SK-N-SH (cell line): ENCODE results near the gene MYH6. TPM values are rescaled to one million over a fixed set of nuclear protein-coding genes. Genes with fewer than 3 reads are reported as not detected.

ENCODE experiments used
- CTCF ChIA-PET: fragments of 300-600, 350-600 bp; formaldehyde crosslinking; extraction: SDS; loops from one replicate; lab custom pipeline; 2021; lab: Yijun Ruan, JAX
- POLR2A ChIA-PET: fragments of 350-600 bp; sonication (Branson Sonifier 250); formaldehyde crosslinking; extraction: SDS; loops from one replicate; lab custom pipeline; 2020; ENCODE audit warnings: antibody characterized with exemption, inconsistent platforms; lab: Yijun Ruan, JAX
- DNase-seq: peaks from one replicate; pipeline ENCODE4 v3.0.0; 2012
- H2AFZ ChIP-seq: fragments of 200-600 bp; sonication (generic); 2 replicates; pipeline ENCODE4 v1.8.1; 2016; ENCODE audit warnings: antibody characterized with exemption, mild to moderate bottlenecking, low read depth
- H3F3A ChIP-seq: fragments of 200-600 bp; sonication (generic); replicated peaks from 2 replicates; pipeline ENCODE3; 2016; ENCODE audit warnings: antibody characterized with exemption, mild to moderate bottlenecking; ENCODE audit not compliant: insufficient read depth
- H3K27ac ChIP-seq, 2 experiments: fragments of 200-500 bp in 1 of 2; fragments of 200-600 bp in 1 of 2; sonication (Bioruptor generic) in 1 of 2; sonication (generic), shearing (Covaris generic) in 1 of 2; 2 replicates each; pipeline versions ENCODE4 v1.5.1 to v1.6.1; 2014 to 2016; ENCODE audit warnings: low read depth in 2 of 2, inconsistent platforms in 1 of 2, low read length in 1 of 2, mild to moderate bottlenecking in 1 of 2, mixed read lengths in 1 of 2
- H3K27me3 ChIP-seq: fragments of 200-600 bp; sonication (generic), shearing (Covaris generic); 2 replicates; pipeline ENCODE4 v1.6.1; 2016; ENCODE audit warnings: mixed run types; ENCODE audit not compliant: insufficient read depth
- H3K36me3 ChIP-seq, 2 experiments: fragments of 200-500 bp in 1 of 2; fragments of 200-600 bp in 1 of 2; sonication (Bioruptor generic) in 1 of 2; sonication (generic) in 1 of 2; replicated peaks in 1 of 2; 2 replicates each; pipeline versions ENCODE3 to v1.5.1; 2014 to 2016; ENCODE audit warnings: low read length in 1 of 2, mild to moderate bottlenecking in 1 of 2; ENCODE audit not compliant: insufficient read depth in 2 of 2, control insufficient read depth in 1 of 2
- H3K4me1 ChIP-seq, 2 experiments: fragments of 200-500 bp in 1 of 2; fragments of 200-600 bp in 1 of 2; sonication (Bioruptor generic) in 1 of 2; sonication (generic), shearing (Covaris generic) in 1 of 2; 2 replicates each; pipeline versions ENCODE4 v1.5.1 to v1.6.1; 2014 to 2016; ENCODE audit warnings: low read depth in 1 of 2, low read length in 1 of 2, mixed run types in 1 of 2; ENCODE audit not compliant: insufficient read depth in 2 of 2, control insufficient read depth in 1 of 2
- H3K4me2 ChIP-seq: fragments of 200-600 bp; sonication (generic), shearing (Covaris generic); 2 replicates; pipeline ENCODE4 v1.6.1; 2017; ENCODE audit warnings: mixed run types
- H3K4me3 ChIP-seq, 2 experiments: fragments of 200-500 bp in 1 of 2; fragments of 200-600 bp in 1 of 2; sonication (Bioruptor generic) in 1 of 2; sonication (generic), shearing (Covaris generic) in 1 of 2; 2 replicates each; pipeline versions ENCODE4 v1.5.1 to v1.8.1; 2014 to 2016; ENCODE audit warnings: low read depth in 2 of 2, inconsistent platforms in 1 of 2, low read length in 1 of 2, mild to moderate bottlenecking in 1 of 2, mixed read lengths in 1 of 2, moderate library complexity in 1 of 2
- H3K79me2 ChIP-seq: fragments of 200-600 bp; sonication (generic); 2 replicates; pipeline ENCODE4 v1.8.1; 2017; ENCODE audit warnings: mild to moderate bottlenecking; ENCODE audit not compliant: insufficient read depth
- H3K9ac ChIP-seq: fragments of 200-600 bp; sonication (generic); 2 replicates; pipeline ENCODE4 v1.6.1; 2017; ENCODE audit warnings: mixed run types
- H3K9me2 ChIP-seq: fragments of 200-600 bp; sonication (generic); 2 replicates; pipeline ENCODE4 v1.6.1; 2017; ENCODE audit warnings: mixed run types
- H3K9me3 ChIP-seq: fragments of 200-600 bp; sonication (generic); 2 replicates; pipeline ENCODE4 v1.6.1; 2017; ENCODE audit warnings: mixed run types, mild to moderate bottlenecking, moderate library complexity
- H4K20me1 ChIP-seq: fragments of 200-600 bp; sonication (generic); 2 replicates; pipeline ENCODE4 v1.6.1; 2017; ENCODE audit warnings: mild to moderate bottlenecking, mixed run types; ENCODE audit not compliant: insufficient read depth
- CHD2 ChIP-seq: fragments of 150-350 bp; IDR thresholded peaks from 2 replicates; pipeline ENCODE4 v1.6.1; 2018; ENCODE audit warnings: low read length; ENCODE audit not compliant: partially characterized antibody
- ELF1 ChIP-seq: IDR thresholded peaks from 2 replicates; pipeline ENCODE4 v1.4.0; 2012
- FOXJ3 ChIP-seq: sonication (generic); formaldehyde crosslinking; IDR thresholded peaks from 2 replicates; pipeline ENCODE4 v1.5.1; 2020; ENCODE audit warnings: mild to moderate bottlenecking, missing genetic modification reagents
- JUND ChIP-seq: IDR thresholded peaks from 2 replicates; pipeline ENCODE4 v1.4.0; 2012
- MEF2A ChIP-seq: IDR thresholded peaks from 2 replicates; pipeline ENCODE4 v1.4.0; 2012; ENCODE audit warnings: low read depth, borderline replicate concordance
- MXI1 ChIP-seq: IDR thresholded peaks from 2 replicates; pipeline ENCODE4 v1.6.1; 2012; ENCODE audit warnings: mild to moderate bottlenecking, low read depth, low read length, improper control_type of control experiment
- NRF1 ChIP-seq: IDR thresholded peaks from 2 replicates; pipeline ENCODE4 v1.6.1; 2012; ENCODE audit warnings: low read depth, mild to moderate bottlenecking, low read length
- POLR2AphosphoS5 ChIP-seq: IDR thresholded peaks from 2 replicates; pipeline ENCODE4 v1.6.1; 2012; ENCODE audit warnings: low read depth, low read length
- RAD21 ChIP-seq: IDR thresholded peaks from 2 replicates; pipeline ENCODE4 v1.6.1; 2012; ENCODE audit warnings: mild to moderate bottlenecking, low read length
- SIN3A ChIP-seq: IDR thresholded peaks from 2 replicates; pipeline ENCODE4 v1.6.1; 2012; ENCODE audit warnings: low read depth, mild to moderate bottlenecking, low read length, moderate library complexity, borderline replicate concordance
- TCF12 ChIP-seq: IDR thresholded peaks from 2 replicates; pipeline ENCODE4 v1.4.0; 2012
- TEAD4 ChIP-seq: IDR thresholded peaks from 2 replicates; pipeline ENCODE4 v1.4.0; 2012; ENCODE audit warnings: mild to moderate bottlenecking, borderline replicate concordance; ENCODE audit not compliant: insufficient read depth
- USF1 ChIP-seq: IDR thresholded peaks from 2 replicates; pipeline ENCODE4 v1.4.0; 2012; ENCODE audit warnings: low read depth, borderline replicate concordance
- YY1 ChIP-seq: IDR thresholded peaks from 2 replicates; pipeline ENCODE4 v1.4.0; 2012; ENCODE audit warnings: low read depth, mild to moderate bottlenecking
- WGBS: methylation state at CpG from one replicate; pipeline ENCODE4 v1.1.6; 2017; ENCODE audit warnings: low lambda C conversion rate; 5-methylcytosine and 5-hydroxymethylcytosine counted together
- polyA plus RNA-seq, 3 experiments: library from polyadenylated mRNA; depleted of rRNA; stranded (reverse); fragments of >200 nt; gene quantifications; 2 replicates each; pipeline ENCODE4 v1.2.3, GENCODE V29; 2012
- TF ChIP-seq, protein P1 (sequence below): IDR thresholded peaks from 2 replicates; pipeline ENCODE4 v1.4.0; 2012; ENCODE audit warnings: low read depth, borderline replicate concordance
- TF ChIP-seq, protein P2 (sequence below): fragments of 150-350 bp; IDR thresholded peaks from 2 replicates; pipeline ENCODE4 v1.6.1; 2017; ENCODE audit warnings: antibody characterized with exemption, low read length, low read depth, borderline replicate concordance
- TF ChIP-seq, protein P3 (sequence below): fragments of 200-600 bp; sonication (generic); IDR thresholded peaks from 2 replicates; pipeline ENCODE4 v1.6.1; 2017; ENCODE audit warnings: antibody characterized with exemption, mild to moderate bottlenecking, moderate library complexity

Gene MYH6
- polyA plus RNA-seq, 1 of the 3 experiments (the other 2 are of a cell fraction) = not detected

- no peaks in the 10 kb centered on the region for H3K36me3 ChIP-seq
- CTCF ChIA-PET = interaction anchor here (1.2 to 8.2 kb wide), 4 partner anchors 15 to 87 kb away, joined by 3 to 179 read pairs (median 22); partner anchors contain the start of gene PABPN1
- POLR2A ChIA-PET = no interaction called here
These were observed 26.2 kb downstream of the MYH6 start for GRCh38 chr14:23381871-23382270.

More at GRCh38 chr14:23381871-23382270, 26.2 kb downstream of the MYH6 start:
- Histone ChIP-seq H3K4me1 (peaks cover 0 to 3% of the 10 kb centered on the region in 2 experiments; a peak in 1 of 4 replicates), H2AFZ (no peak overlapping the region), H3K79me2 (no peaks in the 10 kb centered on the region), H3K27me3 (peaks cover 8% of the 10 kb centered on the region), H4K20me1 (no peaks in the 10 kb centered on the region), H3K9ac (no peak overlapping the region), H3F3A (no peaks in the 10 kb centered on the region), H3K4me2 (no peak overlapping the region), H3K9me2 (no peaks in the 10 kb centered on the region), H3K27ac (no peak overlapping the region), H3K4me3 (no peak overlapping the region), H3K9me3 (no peaks in the 10 kb centered on the region)
- DNase-seq = no peak
- WGBS = 6% methylated on average over 3 of the region's 3 CpGs
- TF ChIP-seq YY1 = no peak
- TF ChIP-seq, protein P1, sequence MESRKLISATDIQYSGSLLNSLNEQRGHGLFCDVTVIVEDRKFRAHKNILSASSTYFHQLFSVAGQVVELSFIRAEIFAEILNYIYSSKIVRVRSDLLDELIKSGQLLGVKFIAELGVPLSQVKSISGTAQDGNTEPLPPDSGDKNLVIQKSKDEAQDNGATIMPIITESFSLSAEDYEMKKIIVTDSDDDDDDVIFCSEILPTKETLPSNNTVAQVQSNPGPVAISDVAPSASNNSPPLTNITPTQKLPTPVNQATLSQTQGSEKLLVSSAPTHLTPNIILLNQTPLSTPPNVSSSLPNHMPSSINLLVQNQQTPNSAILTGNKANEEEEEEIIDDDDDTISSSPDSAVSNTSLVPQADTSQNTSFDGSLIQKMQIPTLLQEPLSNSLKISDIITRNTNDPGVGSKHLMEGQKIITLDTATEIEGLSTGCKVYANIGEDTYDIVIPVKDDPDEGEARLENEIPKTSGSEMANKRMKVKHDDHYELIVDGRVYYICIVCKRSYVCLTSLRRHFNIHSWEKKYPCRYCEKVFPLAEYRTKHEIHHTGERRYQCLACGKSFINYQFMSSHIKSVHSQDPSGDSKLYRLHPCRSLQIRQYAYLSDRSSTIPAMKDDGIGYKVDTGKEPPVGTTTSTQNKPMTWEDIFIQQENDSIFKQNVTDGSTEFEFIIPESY = no peak
- TF ChIP-seq, protein P2, sequence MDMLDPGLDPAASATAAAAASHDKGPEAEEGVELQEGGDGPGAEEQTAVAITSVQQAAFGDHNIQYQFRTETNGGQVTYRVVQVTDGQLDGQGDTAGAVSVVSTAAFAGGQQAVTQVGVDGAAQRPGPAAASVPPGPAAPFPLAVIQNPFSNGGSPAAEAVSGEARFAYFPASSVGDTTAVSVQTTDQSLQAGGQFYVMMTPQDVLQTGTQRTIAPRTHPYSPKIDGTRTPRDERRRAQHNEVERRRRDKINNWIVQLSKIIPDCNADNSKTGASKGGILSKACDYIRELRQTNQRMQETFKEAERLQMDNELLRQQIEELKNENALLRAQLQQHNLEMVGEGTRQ = no peak
- no peak for TF ChIP-seq RAD21
- no peak for TF ChIP-seq SIN3A
- no peak for TF ChIP-seq ELF1
- no peak for TF ChIP-seq JUND
- TF ChIP-seq POLR2AphosphoS5 = no peak
- TF ChIP-seq MXI1 = no peak
- TF ChIP-seq TCF12 = no peak
- no peak for TF ChIP-seq MEF2A
- no peak for TF ChIP-seq TEAD4
- TF ChIP-seq USF1 = no peak
- TF ChIP-seq, protein P3, sequence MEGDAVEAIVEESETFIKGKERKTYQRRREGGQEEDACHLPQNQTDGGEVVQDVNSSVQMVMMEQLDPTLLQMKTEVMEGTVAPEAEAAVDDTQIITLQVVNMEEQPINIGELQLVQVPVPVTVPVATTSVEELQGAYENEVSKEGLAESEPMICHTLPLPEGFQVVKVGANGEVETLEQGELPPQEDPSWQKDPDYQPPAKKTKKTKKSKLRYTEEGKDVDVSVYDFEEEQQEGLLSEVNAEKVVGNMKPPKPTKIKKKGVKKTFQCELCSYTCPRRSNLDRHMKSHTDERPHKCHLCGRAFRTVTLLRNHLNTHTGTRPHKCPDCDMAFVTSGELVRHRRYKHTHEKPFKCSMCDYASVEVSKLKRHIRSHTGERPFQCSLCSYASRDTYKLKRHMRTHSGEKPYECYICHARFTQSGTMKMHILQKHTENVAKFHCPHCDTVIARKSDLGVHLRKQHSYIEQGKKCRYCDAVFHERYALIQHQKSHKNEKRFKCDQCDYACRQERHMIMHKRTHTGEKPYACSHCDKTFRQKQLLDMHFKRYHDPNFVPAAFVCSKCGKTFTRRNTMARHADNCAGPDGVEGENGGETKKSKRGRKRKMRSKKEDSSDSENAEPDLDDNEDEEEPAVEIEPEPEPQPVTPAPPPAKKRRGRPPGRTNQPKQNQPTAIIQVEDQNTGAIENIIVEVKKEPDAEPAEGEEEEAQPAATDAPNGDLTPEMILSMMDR = no peak
- TF ChIP-seq NRF1 = no peak
- no peak for TF ChIP-seq CHD2
- no peak for TF ChIP-seq FOXJ3
